ENCODE measurements around the gene OGFR.

OGFR gene

DNA sequence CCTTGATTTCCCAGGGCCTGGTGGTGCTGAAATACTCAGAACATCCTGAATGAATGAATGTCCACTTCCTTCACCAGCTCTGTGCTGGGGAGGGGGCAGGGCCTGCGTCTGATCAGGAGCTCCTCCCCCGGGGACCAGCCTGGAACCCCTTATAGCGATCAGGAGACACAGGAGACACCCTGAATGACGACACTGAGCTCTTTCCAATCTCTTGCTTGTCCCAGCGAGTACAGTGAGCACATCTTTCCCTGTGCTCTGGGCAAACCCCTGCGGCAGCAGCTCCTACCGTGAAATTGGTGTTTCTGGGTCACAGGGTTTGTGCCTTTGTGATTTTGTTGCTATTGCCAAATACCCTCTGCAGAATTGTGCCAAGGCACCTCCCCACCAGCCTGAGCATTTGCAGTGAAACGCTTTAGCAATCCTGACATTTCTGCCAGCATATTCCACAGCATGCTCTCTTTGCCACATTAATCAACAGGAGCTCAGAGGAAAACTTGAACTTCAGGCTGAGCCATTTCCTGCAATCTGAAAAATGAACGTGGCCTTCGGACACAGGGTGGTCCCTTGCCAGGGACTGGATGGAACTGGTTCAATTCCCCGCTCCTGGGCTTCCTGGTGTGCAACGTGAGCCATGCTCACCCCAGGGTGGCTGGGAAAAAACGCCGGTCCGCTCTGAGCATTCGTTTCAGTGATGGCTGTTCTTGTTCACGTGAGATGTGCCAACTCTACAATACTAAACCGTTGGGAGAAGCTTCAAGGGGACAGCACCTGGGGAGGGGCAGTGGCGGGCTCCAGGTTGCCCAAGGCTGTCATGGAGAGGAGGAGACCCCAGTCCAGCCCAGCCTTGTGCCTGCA is 31.4 kb upstream of the OGFR start:
- no peak for DNase-seq (ENCODE audit: low read depth)
- no peak overlapping the region for H3K4me3 ChIP-seq (ENCODE audit: control insufficient read depth, low read depth, low read length)
- TF ChIP-seq, protein P1, sequence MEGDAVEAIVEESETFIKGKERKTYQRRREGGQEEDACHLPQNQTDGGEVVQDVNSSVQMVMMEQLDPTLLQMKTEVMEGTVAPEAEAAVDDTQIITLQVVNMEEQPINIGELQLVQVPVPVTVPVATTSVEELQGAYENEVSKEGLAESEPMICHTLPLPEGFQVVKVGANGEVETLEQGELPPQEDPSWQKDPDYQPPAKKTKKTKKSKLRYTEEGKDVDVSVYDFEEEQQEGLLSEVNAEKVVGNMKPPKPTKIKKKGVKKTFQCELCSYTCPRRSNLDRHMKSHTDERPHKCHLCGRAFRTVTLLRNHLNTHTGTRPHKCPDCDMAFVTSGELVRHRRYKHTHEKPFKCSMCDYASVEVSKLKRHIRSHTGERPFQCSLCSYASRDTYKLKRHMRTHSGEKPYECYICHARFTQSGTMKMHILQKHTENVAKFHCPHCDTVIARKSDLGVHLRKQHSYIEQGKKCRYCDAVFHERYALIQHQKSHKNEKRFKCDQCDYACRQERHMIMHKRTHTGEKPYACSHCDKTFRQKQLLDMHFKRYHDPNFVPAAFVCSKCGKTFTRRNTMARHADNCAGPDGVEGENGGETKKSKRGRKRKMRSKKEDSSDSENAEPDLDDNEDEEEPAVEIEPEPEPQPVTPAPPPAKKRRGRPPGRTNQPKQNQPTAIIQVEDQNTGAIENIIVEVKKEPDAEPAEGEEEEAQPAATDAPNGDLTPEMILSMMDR (conservative IDR thresholded peaks at IDR 0.05; ENCODE audit: control insufficient read depth, insufficient read depth, low read depth, low read length), result no peak

DNA sequence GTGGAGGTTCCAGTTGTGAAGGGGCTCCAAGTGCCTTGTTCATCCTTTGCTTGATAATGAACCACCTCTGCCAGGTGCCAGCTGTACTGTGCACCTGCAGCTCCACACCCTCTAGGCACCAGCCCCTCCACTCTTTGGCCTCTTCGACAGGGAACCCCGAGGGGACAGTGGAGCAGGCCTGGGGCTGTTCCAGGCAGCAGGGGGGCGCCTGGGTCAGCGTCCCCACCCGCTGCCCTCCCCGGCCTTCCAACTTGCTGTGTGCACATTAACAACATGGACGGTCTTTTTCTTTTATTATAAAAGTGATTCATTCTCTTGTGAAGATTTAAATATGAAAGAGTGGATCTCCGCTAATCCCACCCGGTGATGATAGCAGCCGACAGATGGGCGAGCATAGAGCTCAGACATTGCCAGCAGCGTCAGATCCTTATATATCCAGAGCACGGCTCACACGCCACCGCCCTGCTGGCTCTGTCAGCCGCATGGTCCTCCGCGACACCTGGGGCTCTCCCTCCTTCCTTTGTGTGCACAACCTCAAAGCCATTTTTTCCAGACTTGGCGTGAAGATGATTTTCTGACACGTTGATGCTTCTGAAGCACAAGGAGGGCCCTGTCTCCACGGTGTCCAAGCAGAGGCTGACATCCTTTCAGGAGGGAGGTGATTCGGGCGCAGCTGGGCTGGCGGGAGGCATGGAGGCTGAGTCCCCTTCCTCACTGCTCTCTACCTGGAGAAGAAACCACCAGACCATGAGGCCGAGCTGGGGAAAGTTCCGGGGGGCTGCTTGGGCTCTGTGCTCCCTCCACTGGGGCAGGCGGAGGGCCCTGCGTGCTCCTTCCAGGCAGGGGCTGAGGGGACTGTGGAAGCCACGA is 30.6 kb upstream of the OGFR start:
- DNase-seq (ENCODE audit: low read depth), result no peak
- no peak overlapping the region for H3K4me3 ChIP-seq (ENCODE audit: control insufficient read depth, low read depth, low read length)
- TF ChIP-seq, protein P1 (conservative IDR thresholded peaks at IDR 0.05; ENCODE audit: control insufficient read depth, insufficient read depth, low read depth, low read length), result no peak

DNA sequence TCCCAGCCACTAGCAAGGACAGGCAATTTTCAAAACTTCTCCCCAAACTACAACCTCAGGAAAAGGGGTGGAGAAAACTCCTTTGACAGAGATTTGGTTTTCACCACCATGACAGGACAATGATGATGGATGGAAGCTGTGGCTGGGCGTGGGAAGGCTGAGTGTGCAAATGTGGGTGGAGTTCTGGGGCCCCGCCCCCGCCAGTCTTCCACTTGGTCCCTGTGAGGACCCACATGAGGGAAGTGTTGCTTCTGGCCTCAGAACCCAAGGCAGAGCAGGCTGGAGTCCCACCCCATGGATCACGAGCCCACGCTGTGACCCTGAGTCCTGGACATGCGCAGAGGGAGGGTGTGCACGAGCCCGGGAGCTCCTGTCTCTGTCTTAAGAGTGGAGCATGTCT is 29.9 kb upstream of the OGFR start:
- TF ChIP-seq, protein P1 (conservative IDR thresholded peaks at IDR 0.05; ENCODE audit: control insufficient read depth, insufficient read depth, low read depth, low read length), result no peak
- no peak for DNase-seq (ENCODE audit: low read depth)
- H3K4me3 ChIP-seq (ENCODE audit: control insufficient read depth, low read depth, low read length), result no peak overlapping the region

DNA sequence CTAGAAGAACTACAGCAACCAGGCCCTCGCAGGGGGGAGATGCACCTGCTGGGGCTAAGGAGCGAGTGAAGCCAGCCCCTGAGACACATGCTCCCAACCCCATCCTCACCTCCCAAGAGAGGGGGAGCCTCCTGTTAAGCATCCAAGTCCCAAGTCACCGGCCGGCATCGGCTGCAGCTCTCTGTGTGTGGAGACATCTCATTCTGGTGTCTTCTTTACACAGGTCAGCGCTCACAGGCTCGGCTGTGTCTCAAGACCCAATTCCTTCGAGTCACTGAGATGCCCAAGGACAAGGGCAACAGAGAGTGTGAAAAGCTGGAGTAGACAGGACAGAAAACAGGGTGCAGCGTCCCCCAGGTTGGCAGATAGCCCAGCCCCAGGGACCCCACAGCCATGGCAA is 29.4 kb upstream of the OGFR start:
- TF ChIP-seq, protein P1 (conservative IDR thresholded peaks at IDR 0.05; ENCODE audit: control insufficient read depth, insufficient read depth, low read depth, low read length), result no peak
- no peak for DNase-seq (ENCODE audit: low read depth)
- H3K4me3 ChIP-seq (ENCODE audit: control insufficient read depth, low read depth, low read length), result no peak overlapping the region

DNA sequence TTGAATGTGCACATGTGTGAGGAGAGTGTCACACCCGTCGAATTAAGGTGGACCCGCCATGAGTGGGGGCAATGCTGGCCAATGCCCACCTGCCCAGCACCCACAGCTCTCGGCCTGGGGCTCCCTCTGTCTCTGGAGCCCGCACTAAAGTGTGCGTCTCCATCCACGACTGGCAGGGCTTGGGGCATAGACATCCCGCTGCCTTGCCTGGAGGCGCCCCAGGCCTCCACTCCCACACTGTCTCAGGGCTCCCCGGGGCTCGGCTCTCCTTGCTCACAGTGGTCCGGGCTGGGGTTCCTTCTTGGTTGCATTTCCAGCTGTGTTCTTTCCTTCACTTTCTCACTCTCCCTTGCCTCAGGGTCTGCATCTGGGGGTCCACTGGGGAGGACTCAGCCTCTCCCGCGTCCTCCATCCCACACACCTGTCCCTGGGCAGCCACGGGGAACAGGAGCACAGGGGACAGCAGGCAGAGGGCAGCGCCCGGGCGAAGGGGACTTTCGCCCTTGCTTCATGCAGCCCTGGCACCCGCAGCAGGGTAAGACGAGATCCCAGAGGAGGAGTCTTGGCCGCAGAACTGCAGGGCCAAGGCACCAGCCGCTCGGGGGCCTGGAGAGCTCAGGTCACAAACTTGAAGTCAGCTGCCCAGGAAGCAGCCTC is 28.5 kb upstream of the OGFR start:
- H3K4me3 ChIP-seq (ENCODE audit: control insufficient read depth, low read depth, low read length), result no peak overlapping the region
- TF ChIP-seq, protein P1 (conservative IDR thresholded peaks at IDR 0.05; ENCODE audit: control insufficient read depth, insufficient read depth, low read depth, low read length), result no peak

DNA sequence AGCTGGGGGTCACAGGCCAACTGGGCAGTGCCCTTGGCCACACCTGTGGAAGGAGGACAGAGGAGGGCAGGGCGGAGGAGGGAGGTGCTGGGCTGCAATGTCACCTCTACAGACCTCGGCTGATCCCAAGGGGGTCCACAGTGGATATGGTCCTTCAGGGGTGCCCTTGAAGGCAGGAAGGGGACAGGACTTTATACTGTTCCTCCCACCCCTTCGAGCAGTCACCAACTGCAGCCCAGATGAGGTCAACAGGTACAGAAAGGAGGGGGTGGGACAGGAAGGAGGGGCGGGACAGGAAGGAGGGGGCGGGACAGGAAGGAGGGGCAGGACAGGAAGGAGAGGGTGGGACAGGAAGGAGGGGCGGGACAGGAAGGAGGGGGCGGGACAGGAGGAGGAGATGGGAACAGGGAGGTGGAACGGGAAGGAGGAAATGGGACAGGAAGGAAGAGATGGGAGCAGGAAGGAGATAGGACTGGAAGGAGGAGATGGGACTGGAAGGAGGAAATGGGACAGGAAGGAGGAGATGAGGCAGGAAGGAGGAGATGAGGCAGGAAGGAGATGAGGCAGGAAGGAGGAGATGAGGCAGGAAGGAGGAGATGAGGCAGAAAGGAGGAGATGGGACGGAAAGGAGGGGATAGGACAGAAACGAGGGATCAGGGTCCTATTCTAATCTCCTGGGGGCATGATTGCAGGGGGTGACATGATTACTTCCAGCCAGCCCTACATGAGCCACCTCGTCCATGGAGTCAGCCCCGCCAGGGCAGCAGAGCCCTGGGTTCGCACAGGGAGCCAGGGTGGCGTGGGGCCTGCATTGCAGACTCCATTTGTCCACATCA is 27.7 kb upstream of the OGFR start:
- TF ChIP-seq, protein P1 (conservative IDR thresholded peaks at IDR 0.05; ENCODE audit: control insufficient read depth, insufficient read depth, low read depth, low read length), result no peak
- no peak overlapping the region for H3K4me3 ChIP-seq (ENCODE audit: control insufficient read depth, low read depth, low read length)

More for the DNA sequence above, 28.5 kb upstream of the OGFR start:
- no peak for DNase-seq (ENCODE audit: low read depth)

More for the DNA sequence above, 27.7 kb upstream of the OGFR start:
- no peak for DNase-seq (ENCODE audit: low read depth)
